Hepatocyte (in vitro differentiated cells): ENCODE results near the gene ZNF266. TPM values are rescaled to one million over a fixed set of nuclear protein-coding genes. Genes with fewer than 3 reads are reported as not detected.

ENCODE experiments used
- DNase-seq: peaks from one replicate; pipeline ENCODE4 v3.0.0-alpha.2; 2016; ENCODE audit warnings: low spot score
- H2AFZ ChIP-seq: fragments of 200-600 bp; sonication (generic); 2 replicates; pipeline ENCODE4 v1.6.0; 2016; ENCODE audit warnings: antibody characterized with exemption, mild to moderate bottlenecking
- H3K27ac ChIP-seq: fragments of 200-600 bp; sonication (generic); 2 replicates; pipeline ENCODE4 v1.5.1; 2016; ENCODE audit warnings: mild to moderate bottlenecking
- H3K27me3 ChIP-seq: fragments of 200-600 bp; sonication (generic); 2 replicates; pipeline ENCODE4 v1.6.1; 2016
- H3K36me3 ChIP-seq: fragments of 200-600 bp; sonication (generic); replicated peaks from 2 replicates; pipeline ENCODE4 v1.5.1; 2016; ENCODE audit warnings: low read depth; ENCODE audit not compliant: insufficient read depth
- H3K4me1 ChIP-seq: fragments of 200-600 bp; sonication (generic); 2 replicates; pipeline ENCODE4 v1.5.1; 2016; ENCODE audit warnings: mild to moderate bottlenecking, moderate library complexity; ENCODE audit not compliant: insufficient read depth
- H3K4me2 ChIP-seq: fragments of 200-600 bp; sonication (generic); 2 replicates; pipeline ENCODE4 v1.6.0; 2016
- H3K4me3 ChIP-seq: fragments of 200-600 bp; sonication (generic); 2 replicates; pipeline ENCODE4 v1.5.1; 2016; ENCODE audit warnings: mild to moderate bottlenecking
- H3K79me2 ChIP-seq: fragments of 200-600 bp; sonication (generic); 2 replicates; pipeline ENCODE4 v1.6.0; 2017; ENCODE audit warnings: mild to moderate bottlenecking
- H3K9me2 ChIP-seq: fragments of 200-600 bp; sonication (generic); replicated peaks from 2 replicates; pipeline ENCODE4 v1.6.0; 2017; ENCODE audit warnings: mild to moderate bottlenecking; ENCODE audit not compliant: insufficient read depth
- H3K9me3 ChIP-seq: fragments of 200-600 bp; sonication (generic); 2 replicates; pipeline ENCODE4 v1.5.1; 2016; ENCODE audit warnings: low read depth, mild to moderate bottlenecking
- H4K20me1 ChIP-seq: fragments of 200-600 bp; sonication (generic); 2 replicates; pipeline ENCODE4 v1.6.0; 2016; ENCODE audit warnings: mild to moderate bottlenecking; ENCODE audit not compliant: insufficient read depth, poor library complexity, severe bottlenecking
- CTCF ChIP-seq: fragments of 200-600 bp; sonication (generic); IDR thresholded peaks from 2 replicates; pipeline ENCODE4 v1.5.1; 2016; ENCODE audit warnings: antibody characterized with exemption, mild to moderate bottlenecking; ENCODE audit not compliant: poor library complexity
- EZH2 ChIP-seq: fragments of 200-600 bp; sonication (generic); IDR thresholded peaks from 2 replicates; pipeline ENCODE4 v1.6.1; 2016; ENCODE audit warnings: antibody characterized with exemption, mild to moderate bottlenecking, borderline replicate concordance
- EZH2phosphoT487 ChIP-seq: fragments of 200-600 bp; sonication (generic); IDR thresholded peaks from one replicate; pipeline ENCODE4 v1.6.1; 2018; ENCODE audit warnings: antibody characterized with exemption, mild to moderate bottlenecking, low read depth, moderate library complexity; ENCODE audit not compliant: unreplicated experiment, severe bottlenecking
- WGBS: methylation state at CpG from one replicate; pipeline ENCODE4 v1.1.6; 2016; ENCODE audit warnings: low lambda C conversion rate; ENCODE audit errors: missing lambda C conversion rate; 5-methylcytosine and 5-hydroxymethylcytosine counted together
- polyA plus RNA-seq: library from polyadenylated mRNA; unstranded; fragments of >200 nt; fragmentation: Nextera tagmentation; extraction: Ambion mirVana; gene quantifications from 2 replicates; pipeline ENCODE4 v1.2.1, GENCODE V29; 2016
- total RNA-seq: library from RNA; depleted of rRNA; stranded (reverse); fragments of >200 nt; gene quantifications from 2 replicates; pipeline ENCODE4 v1.2.3, GENCODE V29; 2014

The ZNF266 gene
- total and polyA plus RNA-seq, 2 experiments from 2014 or later, result 10.1 to 28.7 TPM

- peaks cover 5% of the 10 kb centered on the region for H3K36me3 ChIP-seq
- 79% methylated on average over 5 of the region's 5 CpGs for WGBS
- H4K20me1 ChIP-seq, result no peaks in the 10 kb centered on the region
- no peak for DNase-seq
- TF ChIP-seq CTCF, result no peak
- TF ChIP-seq EZH2, result no peak
- no peak for TF ChIP-seq EZH2phosphoT487
- no peak overlapping the region for H2AFZ ChIP-seq
- no peaks in the 10 kb centered on the region for H3K9me2 ChIP-seq
- no peak overlapping the region for H3K4me2 ChIP-seq
- no peaks in the 10 kb centered on the region for H3K27me3 ChIP-seq
- no peak overlapping the region for H3K4me3 ChIP-seq
- no peaks in the 10 kb centered on the region for H3K4me1 ChIP-seq
- H3K27ac ChIP-seq, result no peak overlapping the region
- H3K9me3 ChIP-seq, result peaks cover 22% of the 10 kb centered on the region
- H3K79me2 ChIP-seq, result no peaks in the 10 kb centered on the region
These were observed 27.5 kb downstream of the ZNF266 start for GRCh38 chr19:9407827-9408226.

- TF ChIP-seq CTCF, result no peak
- TF ChIP-seq EZH2phosphoT487, result no peak
- TF ChIP-seq EZH2, result no peak
- Histone ChIP-seq H3K79me2 (no peaks in the 10 kb centered on the region), H3K27me3 (no peaks in the 10 kb centered on the region), H3K27ac (no peak overlapping the region), H3K4me3 (no peak overlapping the region), H3K9me2 (no peaks in the 10 kb centered on the region), H3K36me3 (no peaks in the 10 kb centered on the region), H2AFZ (no peak overlapping the region), H3K4me1 (no peaks in the 10 kb centered on the region), H3K9me3 (peaks cover 13% of the 10 kb centered on the region), H3K4me2 (no peak overlapping the region), H4K20me1 (no peaks in the 10 kb centered on the region)
- no peak for DNase-seq
- 94% methylated on average over 38 of the region's 39 CpGs for WGBS
These were observed 28.5 kb downstream of the ZNF266 start for GRCh38 chr19:9406798-9407352.

GRCh38 chr19:9381361-9381785 lies 54.0 kb downstream of the ZNF266 start:
- Histone ChIP-seq H3K9me3 (peaks cover 87% of the 10 kb centered on the region), H4K20me1 (no peaks in the 10 kb centered on the region), H3K9me2 (no peaks in the 10 kb centered on the region), H3K79me2 (no peaks in the 10 kb centered on the region), H3K36me3 (peaks cover 11% of the 10 kb centered on the region), H3K4me1 (no peaks in the 10 kb centered on the region), H3K27me3 (no peaks in the 10 kb centered on the region), H3K4me2 (no peak overlapping the region), H3K4me3 (no peak overlapping the region), H2AFZ (no peak overlapping the region), H3K27ac (no peak overlapping the region)
- no peak for DNase-seq
- no peak for TF ChIP-seq EZH2
- no peak for TF ChIP-seq EZH2phosphoT487
- no peak for TF ChIP-seq CTCF
- 83% methylated on average over 4 of the region's 4 CpGs for WGBS
